Measurements from ENCODE around the gene JAKMIP1. TPM values are rescaled to one million over a fixed set of nuclear protein-coding genes. Genes with fewer than 3 reads are reported as not detected.

Gene JAKMIP1
- total RNA-seq, 1 experiment from 2014 or later: not detected

- RAD21 ChIA-PET (ENCODE audit: low non-redundant PET in 1 of 2, low total read pairs in 2 of 2, uncharacterized antibody in 2 of 2, unreplicated experiment in 2 of 2): no interaction called here
- Histone ChIP-seq H3K4me3 (replicated peaks in 1 of 2; ENCODE audit: low read depth in 1 of 2, low read length in 2 of 2) (no peak overlapping the region), H3K79me2 (ENCODE audit: insufficient read depth, low read length) (no peaks in the 10 kb centered on the region), H3K9ac (ENCODE audit: low read length) (no peak overlapping the region), H4K20me1 (ENCODE audit: insufficient read depth) (no peaks in the 10 kb centered on the region), H3K4me2 (ENCODE audit: low read length) (no peak overlapping the region), H3K36me3 (ENCODE audit: control insufficient read depth in 1 of 2, insufficient read depth in 2 of 2, low read length in 2 of 2) (no peaks in the 10 kb centered on the region), H3K9me2 (ENCODE audit: insufficient read depth) (no peaks in the 10 kb centered on the region), H2AFZ (ENCODE audit: low read depth, low read length, poor library complexity, severe bottlenecking) (no peak overlapping the region), H3K27me3 (ENCODE audit: insufficient read depth, low read length) (peaks cover 14% of the 10 kb centered on the region), H3K27ac (ENCODE audit: low read depth, low read length) (no peak overlapping the region), H3K4me1 (ENCODE audit: control insufficient read depth in 1 of 2, insufficient read depth in 2 of 2, low read length in 2 of 2) (peaks cover 5 to 13% of the 10 kb centered on the region in 2 experiments; a peak in 2 of 4 replicates), H3K9me3 (ENCODE audit: control insufficient read depth in 1 of 2, insufficient read depth in 1 of 2, low read depth in 1 of 2, low read length in 2 of 2) (no peaks in the 10 kb centered on the region)
- CTCF ChIA-PET: interaction anchor here (1.0 kb wide), 1 partner anchor 26 kb away, joined by 3 read pairs; no protein-coding TSS in a partner anchor
- ATAC-seq (no peak), DNase-seq (ENCODE audit: low read depth, low spot score) (no peak)
- no TSS peak for BruUV-seq (replicated peaks)
- POLR2A ChIA-PET: no interaction called here
- intact Hi-C loops (cut with micrococcal nuclease): no loop called here
- TF ChIP-seq FOSL1 (IDR thresholded peaks at IDR 0.05; ENCODE audit: low read depth) (no peak), ZFX (IDR thresholded peaks at IDR 0.05) (no peak), YY1 (IDR thresholded peaks at IDR 0.05; ENCODE audit: extremely low read depth, insufficient replicate concordance, low read depth, low read length) (no peak), ELF1 (IDR thresholded peaks at IDR 0.05; ENCODE audit: borderline replicate concordance, low read depth) (no peak)
Observed at GRCh38 chr4:6224735-6225134, 24.4 kb upstream of the JAKMIP1 start.

GRCh38 chr4:6222761-6223292 is 22.5 kb upstream of the JAKMIP1 start:
- H3K9me3 ChIP-seq (ENCODE audit: control insufficient read depth in 1 of 2, insufficient read depth in 1 of 2, low read depth in 1 of 2, low read length in 2 of 2): no peaks in the 10 kb centered on the region
- peaks cover 5 to 13% of the 10 kb centered on the region in 2 experiments; a peak in 2 of 4 replicates for H3K4me1 ChIP-seq (ENCODE audit: control insufficient read depth in 1 of 2, insufficient read depth in 2 of 2, low read length in 2 of 2)
- POLR2A ChIA-PET: no interaction called here
- RAD21 ChIA-PET (ENCODE audit: low non-redundant PET in 1 of 2, low total read pairs in 2 of 2, uncharacterized antibody in 2 of 2, unreplicated experiment in 2 of 2): no interaction called here
- ATAC-seq (peak; percentile 68), DNase-seq (ENCODE audit: low read depth, low spot score) (peak; percentile 62)
- CTCF ChIA-PET: no interaction called here
- H3K27me3 ChIP-seq (ENCODE audit: insufficient read depth, low read length): peaks cover 33% of the 10 kb centered on the region
- no peak overlapping the region for H2AFZ ChIP-seq (ENCODE audit: low read depth, low read length, poor library complexity, severe bottlenecking)
- peak overlapping the region; percentile 76 for H3K4me2 ChIP-seq (ENCODE audit: low read length)
- H3K4me3 ChIP-seq (replicated peaks in 1 of 2; ENCODE audit: low read depth in 1 of 2, low read length in 2 of 2): peak overlapping the region; percentile 35 to 54
- peak overlapping the region; percentile 39 for H3K9ac ChIP-seq (ENCODE audit: low read length)
- H3K79me2 ChIP-seq (ENCODE audit: insufficient read depth, low read length): no peaks in the 10 kb centered on the region
- intact Hi-C loops (cut with micrococcal nuclease): no loop called here
- H4K20me1 ChIP-seq (ENCODE audit: insufficient read depth): no peaks in the 10 kb centered on the region
- no peak for TF ChIP-seq FOSL1 (IDR thresholded peaks at IDR 0.05; ENCODE audit: low read depth)
- TF ChIP-seq SIN3A (IDR thresholded peaks at IDR 0.05; ENCODE audit: low read depth): no peak
- TF ChIP-seq SP1 (IDR thresholded peaks at IDR 0.05; ENCODE audit: low read depth): peak; percentile 81
- no peak for TF ChIP-seq EGR1 (IDR thresholded peaks at IDR 0.05; ENCODE audit: low read depth)
- H3K9me2 ChIP-seq (ENCODE audit: insufficient read depth): no peaks in the 10 kb centered on the region
- no TSS peak for BruUV-seq (replicated peaks)
- H3K36me3 ChIP-seq (ENCODE audit: control insufficient read depth in 1 of 2, insufficient read depth in 2 of 2, low read length in 2 of 2): no peaks in the 10 kb centered on the region
- H3K27ac ChIP-seq (ENCODE audit: low read depth, low read length): no peak overlapping the region
